ENCODE data around the gene KIFC3. TPM values are rescaled to one million over a fixed set of nuclear protein-coding genes. Genes with fewer than 3 reads are reported as not detected.

KIFC3 gene
- total and polyA plus RNA-seq, 2 of the 13 experiments (the other 11 are each of a cell fraction or from before 2014, with no cell fraction given): 42.1 to 45.3 TPM

- TF ChIP-seq NAIF1 (CRISPR knock-in tag; IDR thresholded peaks at IDR 0.05; ENCODE audit: borderline replicate concordance) (no peak), ONECUT2 (CRISPR knock-in tag; IDR thresholded peaks at IDR 0.05) (peak; percentile 37; the same call in 1 of the 2 replicates), ARID4A (CRISPR knock-in tag; IDR thresholded peaks at IDR 0.05; ENCODE audit: borderline replicate concordance) (peak; percentile 88), TEAD3 (CRISPR knock-in tag; optimal IDR thresholded peaks at IDR 0.05; ENCODE audit: borderline replicate concordance) (peak; percentile 39), IRF9 (CRISPR knock-in tag; IDR thresholded peaks at IDR 0.05; ENCODE audit: borderline replicate concordance) (peak; percentile 71), KLF16 (CRISPR knock-in tag; IDR thresholded peaks at IDR 0.05) (peak in 1 of 2 experiments; percentile 64; a peak in 1 of 4 replicates), RCOR2 (CRISPR knock-in tag; IDR thresholded peaks at IDR 0.05) (peak; percentile 20; the same call in 1 of the 2 replicates), EEA1 (CRISPR knock-in tag; IDR thresholded peaks at IDR 0.05; ENCODE audit: borderline replicate concordance) (0 out of 2 replicates have a peak, but pooled peaks have one; percentile 38), ZNF318 (CRISPR knock-in tag; IDR thresholded peaks at IDR 0.05) (peak; percentile 81; the same call in 1 of the 2 replicates), ARID3A (IDR thresholded peaks at IDR 0.05; ENCODE audit: low read depth, low read length) (no peak)
Observed at GRCh38 chr16:57802341-57803133, at the start of gene KIFC3 (continued).

All from HepG2 (cell line).